VCaP (cell line): Measurements from ENCODE around the gene MEGF8.
A peak's percentile ranks its signal among the peaks of the same experiment; 100 is the strongest.

ENCODE experiments used
- H3K27ac ChIP-seq: fragments of 450-650 bp; 2 replicates; pipeline ENCODE4 v1.5.1; 2017
- TF ChIP-seq, protein P1 (sequence below): fragments of 450-650 bp; conservative IDR thresholded peaks from 2 replicates; pipeline ENCODE4 v1.5.1; 2017; ENCODE audit warnings: mild to moderate bottlenecking, moderate library complexity

The MEGF8 gene

GRCh38 chr19:42313096-42313839 is 12.2 kb upstream of the MEGF8 start, which contains the start of gene TMEM145:
Gene TMEM145, plus strand, starts transcription at chr19:42313309. Its CDS starts 68 bp downstream, at chr19:42313377.
- TF ChIP-seq, protein P1, sequence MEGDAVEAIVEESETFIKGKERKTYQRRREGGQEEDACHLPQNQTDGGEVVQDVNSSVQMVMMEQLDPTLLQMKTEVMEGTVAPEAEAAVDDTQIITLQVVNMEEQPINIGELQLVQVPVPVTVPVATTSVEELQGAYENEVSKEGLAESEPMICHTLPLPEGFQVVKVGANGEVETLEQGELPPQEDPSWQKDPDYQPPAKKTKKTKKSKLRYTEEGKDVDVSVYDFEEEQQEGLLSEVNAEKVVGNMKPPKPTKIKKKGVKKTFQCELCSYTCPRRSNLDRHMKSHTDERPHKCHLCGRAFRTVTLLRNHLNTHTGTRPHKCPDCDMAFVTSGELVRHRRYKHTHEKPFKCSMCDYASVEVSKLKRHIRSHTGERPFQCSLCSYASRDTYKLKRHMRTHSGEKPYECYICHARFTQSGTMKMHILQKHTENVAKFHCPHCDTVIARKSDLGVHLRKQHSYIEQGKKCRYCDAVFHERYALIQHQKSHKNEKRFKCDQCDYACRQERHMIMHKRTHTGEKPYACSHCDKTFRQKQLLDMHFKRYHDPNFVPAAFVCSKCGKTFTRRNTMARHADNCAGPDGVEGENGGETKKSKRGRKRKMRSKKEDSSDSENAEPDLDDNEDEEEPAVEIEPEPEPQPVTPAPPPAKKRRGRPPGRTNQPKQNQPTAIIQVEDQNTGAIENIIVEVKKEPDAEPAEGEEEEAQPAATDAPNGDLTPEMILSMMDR, result peak; percentile 57
- H3K27ac ChIP-seq, result peak within 1 kb of the TSS; percentile 85

DNA sequence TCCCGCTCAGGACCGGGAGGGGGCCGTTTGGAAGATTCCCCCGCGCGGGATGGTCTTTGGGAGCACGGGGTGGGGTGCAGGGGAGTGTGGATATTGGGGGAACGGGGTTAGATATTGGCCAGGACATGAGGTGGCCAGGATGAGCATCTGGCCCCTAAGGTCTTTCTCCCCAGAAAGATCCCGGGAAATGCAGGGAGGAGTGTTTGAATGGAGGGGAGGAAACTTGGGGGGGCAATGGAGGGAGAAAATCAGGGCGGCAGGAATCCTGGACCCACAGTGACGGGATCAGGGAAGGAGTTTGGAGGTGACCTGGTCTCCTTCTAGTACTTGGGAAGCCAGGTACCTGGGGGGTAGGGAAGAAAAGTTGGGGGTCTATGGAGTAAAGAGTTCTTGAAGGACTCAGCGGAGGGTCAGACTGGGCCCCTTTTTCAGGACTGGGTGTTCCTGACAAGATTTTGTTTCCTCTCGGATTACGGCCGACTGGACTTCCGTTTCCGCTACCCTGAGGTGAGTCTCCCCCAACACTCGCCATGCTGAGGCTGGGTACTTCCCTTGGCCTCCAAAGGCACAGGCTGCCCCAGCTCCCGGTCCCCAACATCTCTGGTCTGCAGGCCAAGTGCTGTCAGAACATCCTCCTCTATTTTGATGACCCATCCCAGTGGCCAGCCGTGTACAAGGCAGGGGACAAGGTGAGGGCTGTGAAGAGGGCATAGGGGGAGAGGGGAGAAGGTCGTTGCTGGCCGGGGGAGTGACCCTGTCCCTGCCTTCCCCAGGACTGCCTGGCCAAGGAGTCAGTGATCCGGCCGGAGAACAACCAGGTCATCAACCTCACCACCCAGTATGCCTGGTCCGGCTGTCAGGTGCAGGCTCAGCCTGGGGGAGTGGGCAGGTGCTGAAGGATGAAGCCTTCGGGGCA is 11.3 kb upstream of the MEGF8 start:
- H3K27ac ChIP-seq, result peak overlapping the region; percentile 85
- TF ChIP-seq, protein P1, result no peak

DNA sequence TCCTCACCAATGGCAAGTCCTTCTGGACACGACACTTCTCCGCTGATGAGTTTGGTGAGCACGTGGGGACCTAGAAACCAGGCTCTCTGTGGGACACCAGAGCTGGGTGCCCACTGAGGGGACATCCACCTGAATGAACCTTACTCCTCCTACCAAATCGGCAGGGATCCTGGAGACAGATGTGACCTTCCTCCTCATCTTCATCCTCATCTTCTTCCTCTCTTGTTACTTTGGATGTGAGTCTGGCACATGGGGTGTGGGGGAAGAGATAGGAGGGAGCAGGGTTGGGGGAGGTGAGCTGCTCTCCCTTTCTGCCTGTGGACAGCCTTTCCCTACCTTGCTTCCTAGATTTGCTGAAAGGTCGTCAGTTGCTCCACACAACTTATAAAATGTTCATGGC is 10.4 kb upstream of the MEGF8 start:
- TF ChIP-seq, protein P1, result no peak
- H3K27ac ChIP-seq, result no peak overlapping the region

GRCh38 chr19:42316223-42317211 is 8.9 kb upstream of the MEGF8 start:
- no peak overlapping the region for H3K27ac ChIP-seq
- TF ChIP-seq, protein P1, result no peak

- TF ChIP-seq, protein P1, result no peak
- H3K27ac ChIP-seq, result no peak overlapping the region
These were observed 7.9 kb upstream of the MEGF8 start for GRCh38 chr19:42317535-42317934.

DNA sequence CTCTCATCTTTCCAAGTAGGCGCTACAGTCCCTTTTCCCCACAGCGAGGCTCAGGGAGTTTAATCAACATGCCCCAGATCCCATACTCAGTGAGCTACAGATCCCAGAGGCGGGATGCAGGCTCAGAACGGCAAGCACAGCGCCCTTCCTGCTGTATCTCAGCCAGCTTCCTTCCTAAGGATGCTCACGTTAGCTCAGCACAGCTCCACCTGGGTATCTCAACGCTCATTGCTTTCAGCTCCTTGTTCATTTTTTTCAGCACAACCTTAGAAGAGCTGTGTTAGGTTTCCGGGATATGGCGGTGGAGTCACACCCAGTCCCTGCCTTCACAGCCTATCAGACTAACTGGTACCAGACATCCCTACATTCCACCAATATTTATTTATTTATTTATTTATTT is 3.1 kb upstream of the MEGF8 start:
- H3K27ac ChIP-seq, result no peak overlapping the region

More for the DNA sequence above, 3.1 kb upstream of the MEGF8 start:
- TF ChIP-seq, protein P1, result no peak
